Gastroesophageal sphincter (tissue), 3 donors: ENCODE results near the gene DRC7.

Source experiments
- CTCF ChIP-seq, 4 experiments: fragments of 200-600 bp in 2 of 4; fragments of 450-650 bp in 2 of 4; sonication (generic) in 1 of 4; IDR thresholded peaks; one replicate each; pipeline ENCODE4 v1.5.1; 2017 to 2019; ENCODE audit warnings: antibody characterized with exemption in 4 of 4, mild to moderate bottlenecking in 2 of 4, moderate library complexity in 2 of 4
- POLR2A ChIP-seq, 2 donors: fragments of 450-650 bp; IDR thresholded peaks; one replicate each; pipeline ENCODE4 v1.6.1; 2017; ENCODE audit warnings: antibody characterized with exemption in 2 of 2, mild to moderate bottlenecking in 2 of 2, moderate library complexity in 1 of 2
- POLR2AphosphoS5 ChIP-seq: sonication (generic); formaldehyde crosslinking; IDR thresholded peaks from one replicate; pipeline ENCODE4 v1.6.1; 2017; ENCODE audit warnings: antibody characterized with exemption

DNA sequence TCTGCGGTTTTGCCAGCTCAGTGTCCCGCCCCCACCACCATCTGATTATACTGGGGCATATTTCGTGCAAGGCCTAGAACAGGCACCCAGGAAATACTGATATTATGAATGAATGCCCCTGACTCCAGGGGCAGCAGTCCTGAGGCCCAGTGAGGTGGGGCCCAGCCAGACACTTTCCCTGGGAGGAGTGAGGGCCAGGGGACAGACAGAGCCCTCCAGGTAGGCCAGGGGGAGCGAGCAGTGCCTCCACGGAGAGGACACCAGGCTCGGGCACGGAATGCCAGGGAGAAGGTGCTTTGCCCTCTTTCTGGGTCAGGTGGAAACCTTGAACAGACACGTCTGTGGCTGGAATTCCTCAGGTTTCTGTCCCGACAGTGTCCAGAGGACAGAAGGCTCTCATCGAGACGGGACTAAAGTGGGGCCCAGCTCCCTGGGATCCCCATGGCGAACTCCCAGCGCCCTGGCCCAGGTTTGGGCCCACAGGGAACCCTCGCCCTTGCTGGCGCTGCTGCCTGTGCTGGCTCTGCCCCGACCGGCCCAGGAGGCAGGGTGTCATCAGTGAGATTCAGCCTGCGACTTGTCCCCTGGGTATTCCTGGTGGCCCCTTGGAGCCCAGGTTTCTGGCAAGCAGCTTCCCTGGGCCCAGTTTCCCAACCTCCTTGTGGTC, 45.3 kb downstream of the DRC7 start:
- TF ChIP-seq CTCF (IDR thresholded peaks at IDR 0.05) (no peak), POLR2A (IDR thresholded peaks at IDR 0.05) (no peak), POLR2AphosphoS5 (no peak)
